OCI-LY1 (cell line): Measurements from ENCODE around the gene LAMA3.

Experiments
- H2AFZ ChIP-seq: fragments of 200-600 bp; sonication (generic), shearing (Covaris generic); 2 replicates; pipeline ENCODE4 v1.6.0; 2014; ENCODE audit warnings: antibody characterized with exemption, mild to moderate bottlenecking, low read length
- H3F3A ChIP-seq: fragments of 200-600 bp; sonication (generic), shearing (Covaris generic); 2 replicates; pipeline ENCODE4 v1.6.0; 2014; ENCODE audit warnings: mild to moderate bottlenecking, antibody characterized with exemption, low read length, moderate library complexity; ENCODE audit not compliant: insufficient read depth
- H3K27ac ChIP-seq: fragments of 200-600 bp; sonication (generic); 2 replicates; pipeline ENCODE4 v1.5.1; 2014; ENCODE audit warnings: low read length, mixed run types, mild to moderate bottlenecking, low read depth; ENCODE audit not compliant: poor library complexity, severe bottlenecking
- H3K27me3 ChIP-seq: fragments of 200-600 bp; sonication (generic); 2 replicates; pipeline ENCODE4 v1.6.0; 2014; ENCODE audit warnings: antibody characterized with exemption, mild to moderate bottlenecking, low read length, moderate library complexity; ENCODE audit not compliant: insufficient read depth
- H3K36me3 ChIP-seq: fragments of 200-600 bp; sonication (generic); 2 replicates; pipeline ENCODE4 v1.6.1; 2014; ENCODE audit warnings: mild to moderate bottlenecking, antibody characterized with exemption, low read length, moderate library complexity, mixed read lengths; ENCODE audit not compliant: insufficient read depth
- H3K4me1 ChIP-seq: fragments of 200-600 bp; sonication (generic); 2 replicates; pipeline ENCODE4 v1.5.1; 2014; ENCODE audit warnings: mild to moderate bottlenecking, low read length, moderate library complexity; ENCODE audit not compliant: insufficient read depth, severe bottlenecking
- H3K4me2 ChIP-seq: fragments of 200-600 bp; sonication (generic), shearing (Covaris generic); 2 replicates; pipeline ENCODE4 v1.6.1; 2014; ENCODE audit warnings: low read length
- H3K4me3 ChIP-seq: fragments of 200-600 bp; sonication (generic); 2 replicates; pipeline ENCODE4 v1.5.1; 2014; ENCODE audit warnings: low read length, low read depth, mild to moderate bottlenecking, mixed read lengths; ENCODE audit not compliant: poor library complexity, severe bottlenecking
- H3K79me2 ChIP-seq: fragments of 200-600 bp; shearing (Covaris generic); 2 replicates; pipeline ENCODE4 v1.6.1; 2016; ENCODE audit warnings: mixed run types, low read length, mixed read lengths; ENCODE audit not compliant: insufficient read depth
- H3K9ac ChIP-seq: fragments of 200-600 bp; sonication (generic), shearing (Covaris generic); 2 replicates; pipeline ENCODE4 v1.6.1; 2014; ENCODE audit warnings: mild to moderate bottlenecking, low read length, mixed read lengths
- H3K9me2 ChIP-seq: fragments of 200-600 bp; sonication (generic), shearing (Covaris generic); 2 replicates; pipeline ENCODE4 v1.6.1; 2014; ENCODE audit warnings: low read depth, mild to moderate bottlenecking, low read length, mixed read lengths
- H3K9me3 ChIP-seq: fragments of 200-600 bp; shearing (Covaris generic); 2 replicates; pipeline ENCODE4 v1.6.1; 2014; ENCODE audit warnings: low read length, mixed read lengths
- H4K20me1 ChIP-seq: fragments of 200-600 bp; sonication (generic), shearing (Covaris generic); 2 replicates; pipeline ENCODE4 v1.6.0; 2016; ENCODE audit warnings: mild to moderate bottlenecking, low read length; ENCODE audit not compliant: insufficient read depth
- CTCF ChIP-seq: fragments of 200-600 bp; sonication (generic), shearing (Covaris generic); IDR thresholded peaks from 2 replicates; pipeline ENCODE4 v1.5.1; 2017; ENCODE audit warnings: mild to moderate bottlenecking, antibody characterized with exemption, low read length, moderate library complexity, mixed read lengths
- EZH2 ChIP-seq: fragments of 200-600 bp; sonication (generic), shearing (Covaris generic); IDR thresholded peaks from 2 replicates; pipeline ENCODE4 v1.8.0; 2017; ENCODE audit warnings: borderline replicate concordance, mixed run types, mild to moderate bottlenecking, antibody characterized with exemption, low read length, moderate library complexity, mixed read lengths

Gene LAMA3

GRCh38 chr18:23723121-23723520, 33.9 kb downstream of the LAMA3 start:
- Histone ChIP-seq H3K27me3 (no peaks in the 10 kb centered on the region), H3K9me3 (no peaks in the 10 kb centered on the region), H3F3A (no peaks in the 10 kb centered on the region), H3K9me2 (no peaks in the 10 kb centered on the region), H3K4me2 (no peak overlapping the region), H3K9ac (no peak overlapping the region), H3K36me3 (no peaks in the 10 kb centered on the region), H3K27ac (no peak overlapping the region), H2AFZ (no peak overlapping the region), H3K4me1 (no peaks in the 10 kb centered on the region), H3K4me3 (no peak overlapping the region), H3K79me2 (no peaks in the 10 kb centered on the region), H4K20me1 (no peaks in the 10 kb centered on the region)
- TF ChIP-seq EZH2 (no peak), CTCF (no peak)

GRCh38 chr18:23724681-23725080, 35.4 kb downstream of the LAMA3 start:
- Histone ChIP-seq H3K9me2 (no peaks in the 10 kb centered on the region), H3K9ac (no peak overlapping the region), H2AFZ (no peak overlapping the region), H4K20me1 (no peaks in the 10 kb centered on the region), H3K36me3 (no peaks in the 10 kb centered on the region), H3K4me3 (no peak overlapping the region), H3K4me2 (no peak overlapping the region), H3K4me1 (no peaks in the 10 kb centered on the region), H3K9me3 (no peaks in the 10 kb centered on the region), H3K79me2 (no peaks in the 10 kb centered on the region), H3F3A (no peaks in the 10 kb centered on the region), H3K27me3 (no peaks in the 10 kb centered on the region), H3K27ac (no peak overlapping the region)
- no peak for TF ChIP-seq EZH2
- TF ChIP-seq CTCF: no peak

GRCh38 chr18:23725351-23725750, 36.1 kb downstream of the LAMA3 start:
- no peak overlapping the region for H3K27ac ChIP-seq
- no peaks in the 10 kb centered on the region for H3K27me3 ChIP-seq
- no peak overlapping the region for H2AFZ ChIP-seq
- H3K4me2 ChIP-seq: no peak overlapping the region
- TF ChIP-seq CTCF (no peak), EZH2 (no peak)
- no peaks in the 10 kb centered on the region for H3K9me2 ChIP-seq
- H3K9ac ChIP-seq: no peak overlapping the region
- no peaks in the 10 kb centered on the region for H3F3A ChIP-seq
- no peaks in the 10 kb centered on the region for H3K4me1 ChIP-seq
- H3K79me2 ChIP-seq: no peaks in the 10 kb centered on the region
- no peaks in the 10 kb centered on the region for H3K9me3 ChIP-seq
- no peaks in the 10 kb centered on the region for H4K20me1 ChIP-seq
- no peak overlapping the region for H3K4me3 ChIP-seq
- H3K36me3 ChIP-seq: no peaks in the 10 kb centered on the region
